K562 (cell line): ENCODE results near the gene PRRC2A. TPM values are rescaled to one million over a fixed set of nuclear protein-coding genes. Genes with fewer than 3 reads are reported as not detected.

Source experiments
- BCL6 ChIP-seq: fragments of 250-450 bp; sonication (Bioruptor Pico); IDR thresholded peaks from 2 replicates; pipeline ENCODE4 v1.4.0; 2020
- BCLAF1 ChIP-seq, 2 experiments: fragments of 450-650 bp in 1 of 2; IDR thresholded peaks; 2 replicates each; pipeline ENCODE4 v1.6.1; 2011 to 2017; ENCODE audit warnings: low read depth in 2 of 2, antibody characterized with exemption in 1 of 2, borderline replicate concordance in 1 of 2, low read length in 1 of 2, mild to moderate bottlenecking in 1 of 2, mixed read lengths in 1 of 2; ENCODE audit not compliant: control insufficient read depth in 1 of 2
- BDP1 ChIP-seq: IDR thresholded peaks from 3 replicates; pipeline ENCODE4 v1.6.1; 2011; ENCODE audit not compliant: insufficient read length, insufficient read depth
- CEBPG ChIP-seq, 3 experiments: fragments of 200-800 bp in 1 of 3; sonication (Bioruptor generic) in 1 of 3; sonication (generic) in 1 of 3; formaldehyde crosslinking in 1 of 3; IDR thresholded peaks in 2 of 3; conservative IDR thresholded peaks in 1 of 3; 2 replicates each; pipeline versions ENCODE4 v1.6.1 to v1.8.0; 2016 to 2022; ENCODE audit warnings: missing compliant biosample characterization in 2 of 3, missing genetic modification characterization in 2 of 3, mild to moderate bottlenecking in 1 of 3, missing genetic modification reagents in 1 of 3
- CSDE1 ChIP-seq, 2 experiments: fragments of 450-650 bp; IDR thresholded peaks; 2 replicates each; pipeline ENCODE4 v1.6.1; 2016; ENCODE audit warnings: mild to moderate bottlenecking in 1 of 2
- ETS2 ChIP-seq: IDR thresholded peaks from 2 replicates; pipeline ENCODE4 v1.6.1; 2016; ENCODE audit warnings: borderline replicate concordance, missing genetic modification characterization, mild to moderate bottlenecking, moderate library complexity, missing compliant biosample characterization; ENCODE audit not compliant: poor library complexity, severe bottlenecking
- ETV5 ChIP-seq: sonication (generic); formaldehyde crosslinking; IDR thresholded peaks from 2 replicates; pipeline ENCODE4 v1.4.0; 2020; ENCODE audit warnings: low read depth, mild to moderate bottlenecking, missing genetic modification reagents
- FOXK2 ChIP-seq, 2 experiments: fragments of 450-650 bp; IDR thresholded peaks in 1 of 2; conservative IDR thresholded peaks in 1 of 2; 2 replicates each; pipeline ENCODE4 v1.6.1; 2016; ENCODE audit warnings: low read depth in 2 of 2, mild to moderate bottlenecking in 1 of 2
- HMBOX1 ChIP-seq: sonication (generic); IDR thresholded peaks from 2 replicates; pipeline ENCODE4 v1.6.1; 2016
- HNRNPK ChIP-seq: fragments of 200-400 bp; formaldehyde crosslinking; IDR thresholded peaks from one replicate; pipeline ENCODE4 v1.6.1; 2018; ENCODE audit warnings: mild to moderate bottlenecking, low read depth, low read length; ENCODE audit not compliant: poor library complexity, severe bottlenecking
- KHSRP ChIP-seq: fragments of 450-650 bp; IDR thresholded peaks from 2 replicates; pipeline ENCODE4 v1.6.1; 2017
- NR2C1 ChIP-seq, 2 experiments: fragments of 450-650 bp; IDR thresholded peaks; 2 replicates each; pipeline ENCODE4 v1.6.1; 2017; ENCODE audit warnings: mild to moderate bottlenecking in 2 of 2, antibody characterized with exemption in 1 of 2, inconsistent platforms in 1 of 2, missing compliant biosample characterization in 1 of 2, missing genetic modification characterization in 1 of 2
- POLR3A ChIP-seq: IDR thresholded peaks from 2 replicates; pipeline ENCODE4 v1.6.1; 2011; ENCODE audit warnings: borderline replicate concordance, mild to moderate bottlenecking, moderate library complexity; ENCODE audit not compliant: insufficient read length, insufficient read depth; ENCODE audit errors: extremely low read depth
- RBM22 ChIP-seq: fragments of 200-400 bp; formaldehyde crosslinking; IDR thresholded peaks from 2 replicates; pipeline ENCODE4 v1.6.1; 2018; ENCODE audit warnings: low read length, low read depth; ENCODE audit not compliant: poor library complexity, severe bottlenecking
- SRF ChIP-seq, 2 experiments: fragments of 250-450, 450-650 bp in 1 of 2; sonication (Bioruptor Pico) in 1 of 2; sonication (generic) in 1 of 2; formaldehyde crosslinking; IDR thresholded peaks; 2 replicates each; pipeline versions ENCODE4 v1.5.0 to v1.5.1; 2020 to 2022; ENCODE audit warnings: mild to moderate bottlenecking in 1 of 2, missing genetic modification reagents in 1 of 2
- TFE3 ChIP-seq: fragments of 450-650 bp; formaldehyde crosslinking; IDR thresholded peaks from 2 replicates; pipeline ENCODE4 v1.4.0; 2020; ENCODE audit warnings: mild to moderate bottlenecking, mixed read lengths
- ZNF174 ChIP-seq: fragments of 250-450 bp; sonication (Bioruptor Pico); IDR thresholded peaks from 2 replicates; pipeline ENCODE4 v1.4.0; 2020; ENCODE audit warnings: mild to moderate bottlenecking
- polyA plus RNA-seq, 8 experiments: library from polyadenylated mRNA; depleted of rRNA in 4 of 8; stranded (reverse) in 5 of 8; unstranded in 3 of 8; fragments of >200 nt; fragmentation: Nextera tagmentation in 2 of 8; fragmentation: Illumina TruSeq in 1 of 8; extraction: Ambion mirVana in 2 of 8; extraction: Trizol in 1 of 8; gene quantifications; 2 replicates each; pipeline versions ENCODE4 v1.2.1 to v1.2.3, GENCODE V29; 2011 to 2014; ENCODE audit warnings: inconsistent platforms in 1 of 8, missing spikeins in 1 of 8
- total RNA-seq, 7 experiments: library from RNA; depleted of rRNA in 6 of 7; stranded (reverse); fragments of >200 nt in 6 of 7; fragmentation: Illumina TruSeq in 2 of 7; extraction: Trizol in 2 of 7; gene quantifications; 2 replicates each; pipeline versions ENCODE4 v1.2.1 to v1.2.3, GENCODE V29; 2011 to 2021; ENCODE audit warnings: low replicate concordance in 1 of 7
- TF ChIP-seq, protein P1 (sequence below): fragments of 450-650 bp; conservative IDR thresholded peaks from 2 replicates; pipeline ENCODE4 v1.6.1; 2016; ENCODE audit warnings: missing genetic modification characterization, low read depth, mild to moderate bottlenecking, control low read depth, missing compliant biosample characterization

The PRRC2A gene
- total and polyA plus RNA-seq, 9 of the 15 experiments (the other 6 are each of a cell fraction or from before 2014, with no cell fraction given), result 1.0 to 332 (median 63.0) TPM

DNA sequence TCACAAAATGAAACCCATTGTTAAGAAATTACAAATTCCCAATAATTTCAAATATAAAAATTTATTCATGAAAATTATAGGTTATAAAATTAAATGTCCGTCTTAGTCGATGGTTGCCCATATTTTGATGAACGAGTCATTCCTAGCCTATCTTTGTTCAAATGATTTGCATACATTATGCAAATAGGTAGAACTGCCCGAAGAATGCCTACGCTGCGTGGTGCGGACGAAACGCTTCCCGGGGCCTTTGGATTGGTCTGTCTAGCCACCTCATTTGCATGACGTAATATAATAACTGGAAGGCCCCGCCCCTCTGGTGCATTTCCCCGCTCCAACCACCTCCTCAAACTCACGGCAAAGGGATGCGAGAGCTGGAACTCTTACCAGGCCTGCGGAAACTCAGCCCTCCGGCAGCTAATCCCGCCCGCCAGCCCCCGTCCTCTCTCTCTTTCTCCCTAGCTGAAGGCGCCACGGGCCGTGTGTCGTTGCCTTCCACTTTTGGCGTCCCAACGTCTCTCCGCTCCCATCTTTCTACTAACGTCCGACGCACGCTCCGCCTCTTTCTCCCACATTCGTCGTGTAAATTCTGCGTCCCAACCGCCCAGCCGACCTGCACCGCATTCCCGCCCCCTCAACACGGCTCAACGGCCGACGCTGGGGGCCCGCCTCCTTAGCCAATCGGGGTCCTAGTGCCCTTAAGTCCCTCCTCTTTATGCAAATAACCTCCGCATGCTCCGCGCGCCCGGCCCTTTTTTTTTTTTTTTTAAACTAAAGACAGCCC lies 520 bp upstream of the PRRC2A start (continued):
- TF ChIP-seq TFE3 (CRISPR knock-in tag) (no peak), CSDE1 (IDR thresholded peaks at IDR 0.05) (peak in 1 of 2 experiments; percentile 74; a peak in 2 of 4 replicates), HMBOX1 (no peak), BCLAF1 (IDR thresholded peaks at IDR 0.05; ENCODE audit: borderline replicate concordance in 1 of 2, control insufficient read depth in 1 of 2, low read depth in 2 of 2, low read length in 1 of 2) (0 out of 4 replicates have a peak, but pooled peaks of 1 of the 2 experiments have one; percentile 75), NR2C1 (IDR thresholded peaks at IDR 0.05) (no peak), NR2C1 (tag; IDR thresholded peaks at IDR 0.05) (no peak), POLR3A (no peak), ETV5 (CRISPR knock-in tag) (peak; percentile 51; the same call in 1 of the 2 replicates), SRF (CRISPR knock-in tag; IDR thresholded peaks at IDR 0.05) (0 out of 4 replicates have a peak, but pooled peaks have one; percentile 35 to 58), RBM22 (no peak), ZNF174 (CRISPR knock-in tag) (no peak), BDP1 (no peak), HNRNPK (no peak), BCL6 (CRISPR knock-in tag) (no peak), KHSRP (peak; percentile 71), ETS2 (no peak), FOXK2 (conservative IDR thresholded peaks at IDR 0.05 in 1 of 2, IDR thresholded peaks at IDR 0.05 in 1 of 2; ENCODE audit: low read depth in 2 of 2) (peak; percentile 91 to 94), CEBPG (CRISPR knock-in tag; IDR thresholded peaks at IDR 0.05) (peak; percentile 69), CEBPG (tag; conservative IDR thresholded peaks at IDR 0.05 in 1 of 2, IDR thresholded peaks at IDR 0.05 in 1 of 2) (peak; percentile 95 to 98)
- TF ChIP-seq, protein P1, sequence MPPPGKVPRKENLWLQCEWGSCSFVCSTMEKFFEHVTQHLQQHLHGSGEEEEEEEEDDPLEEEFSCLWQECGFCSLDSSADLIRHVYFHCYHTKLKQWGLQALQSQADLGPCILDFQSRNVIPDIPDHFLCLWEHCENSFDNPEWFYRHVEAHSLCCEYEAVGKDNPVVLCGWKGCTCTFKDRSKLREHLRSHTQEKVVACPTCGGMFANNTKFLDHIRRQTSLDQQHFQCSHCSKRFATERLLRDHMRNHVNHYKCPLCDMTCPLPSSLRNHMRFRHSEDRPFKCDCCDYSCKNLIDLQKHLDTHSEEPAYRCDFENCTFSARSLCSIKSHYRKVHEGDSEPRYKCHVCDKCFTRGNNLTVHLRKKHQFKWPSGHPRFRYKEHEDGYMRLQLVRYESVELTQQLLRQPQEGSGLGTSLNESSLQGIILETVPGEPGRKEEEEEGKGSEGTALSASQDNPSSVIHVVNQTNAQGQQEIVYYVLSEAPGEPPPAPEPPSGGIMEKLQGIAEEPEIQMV (tag), result no peak
